ENCODE results near the gene CBX2.

- TF ChIP-seq CTCF (IDR thresholded peaks at IDR 0.05) = no peak
- TF ChIP-seq POLR2A (IDR thresholded peaks at IDR 0.05) = no peak
Measured at GRCh38 chr17:79778504-79779083, 646 bp downstream of the CBX2 start.
